HepG2 (cell line): Measurements from ENCODE around the gene KEL. TPM values are rescaled to one million over a fixed set of nuclear protein-coding genes. Genes with fewer than 3 reads are reported as not detected.

Experiments
- ATAC-seq: fragments of 200-7000 bp; cut with Tn5 transposase; 3 replicates; pipeline ENCODE4 v1.9.1; 2020; ENCODE audit warnings: mild to moderate bottlenecking, moderate library complexity
- BruUV-seq: library from RNA; stranded (reverse); fragments of 400-500 nt; replicated peaks from 2 replicates; lab custom pipeline; 2021; lab: Mats Ljungman, UMichigan
- CTCF ChIA-PET: fragments of 300-600 bp; formaldehyde crosslinking; extraction: SDS; loops from one replicate; lab custom pipeline; 2021; ENCODE audit warnings: low total read pairs, inconsistent platforms, low intra/inter-chr PET ratio; lab: Yijun Ruan, JAX
- POLR2A ChIA-PET: fragments of 350-600 bp; sonication (Branson Sonifier 250); formaldehyde crosslinking; loops from one replicate; lab custom pipeline; 2020; ENCODE audit warnings: antibody characterized with exemption, inconsistent platforms; lab: Yijun Ruan, JAX
- DNase-seq: peaks from one replicate; pipeline ENCODE4 v3.0.0-alpha.2; 2015; ENCODE audit warnings: low spot score
- FAIRE-seq: peaks from 3 replicates; lab custom pipeline; 2011; peaks lifted over from hg19 to GRCh38; lab: Jason Lieb, UNC
- H2AFZ ChIP-seq: one replicate; pipeline ENCODE4 v1.6.1; 2011; ENCODE audit warnings: low read length, inconsistent platforms
- H3K27ac ChIP-seq: fragments of 300-600 bp; 3 replicates; pipeline ENCODE4 v1.8.0; 2011; ENCODE audit warnings: mixed run types, mild to moderate bottlenecking, mixed read lengths, low read length, inconsistent platforms; ENCODE audit not compliant: insufficient read depth; ENCODE audit errors: extremely low read length
- H3K27me3 ChIP-seq, 2 experiments: fragments of 200-600 bp in 1 of 2; 2 replicates in 1 of 2; 3 replicates in 1 of 2; pipeline versions ENCODE4 v1.6.0 to v1.8.0; 2011; ENCODE audit warnings: low read length in 2 of 2, mild to moderate bottlenecking in 2 of 2, moderate library complexity in 2 of 2, inconsistent platforms in 1 of 2; ENCODE audit not compliant: insufficient read depth in 2 of 2, control insufficient read depth in 1 of 2
- H3K36me3 ChIP-seq, 2 experiments: fragments of 200-600 bp in 1 of 2; replicated peaks in 1 of 2; 2 replicates in 1 of 2; 3 replicates in 1 of 2; pipeline versions ENCODE4 v1.5.1 to v1.8.0; 2011; ENCODE audit warnings: low read length in 2 of 2, inconsistent platforms in 1 of 2; ENCODE audit not compliant: insufficient read depth in 2 of 2, control insufficient read depth in 1 of 2
- H3K4me1 ChIP-seq: 2 replicates; pipeline ENCODE4 v1.5.1; 2012; ENCODE audit warnings: low read length, inconsistent platforms; ENCODE audit not compliant: insufficient read depth
- H3K4me2 ChIP-seq: 2 replicates; pipeline ENCODE4 v1.6.0; 2011; ENCODE audit warnings: low read depth, low read length, inconsistent platforms
- H3K4me3 ChIP-seq, 3 experiments: fragments of 200-600 bp in 1 of 3; sonication (generic), shearing (Covaris generic) in 1 of 3; replicated peaks in 1 of 3; 2 replicates each; pipeline ENCODE4 v1.5.1; 2011 to 2016; ENCODE audit warnings: low read length in 3 of 3, inconsistent platforms in 2 of 3, low read depth in 2 of 3, mild to moderate bottlenecking in 2 of 3, control low read depth in 1 of 3, mixed read lengths in 1 of 3; ENCODE audit not compliant: insufficient read depth in 1 of 3
- H3K79me2 ChIP-seq: one replicate; pipeline ENCODE4 v1.6.1; 2011; ENCODE audit warnings: low read length, inconsistent platforms; ENCODE audit not compliant: insufficient read depth
- H3K9ac ChIP-seq: 2 replicates; pipeline ENCODE4 v1.6.0; 2011; ENCODE audit warnings: mild to moderate bottlenecking, low read depth, low read length, inconsistent platforms; ENCODE audit not compliant: insufficient read depth
- H3K9me3 ChIP-seq: 2 replicates; pipeline ENCODE4 v1.5.1; 2012; ENCODE audit warnings: mild to moderate bottlenecking, low read length
- H4K20me1 ChIP-seq: 2 replicates; pipeline ENCODE4 v1.6.0; 2011; ENCODE audit warnings: inconsistent platforms, mild to moderate bottlenecking, low read length, moderate library complexity; ENCODE audit not compliant: insufficient read depth
- AHR ChIP-seq: IDR thresholded peaks from 2 replicates; pipeline ENCODE4 v1.6.1; 2018; ENCODE audit warnings: missing genetic modification reagents, missing compliant biosample characterization
- ARID5B ChIP-seq: IDR thresholded peaks from 2 replicates; pipeline ENCODE4 v1.4.0; 2020; ENCODE audit warnings: mild to moderate bottlenecking, missing genetic modification reagents
- HNF4A ChIP-seq: sonication (generic); formaldehyde crosslinking; IDR thresholded peaks from 2 replicates; pipeline ENCODE4 v1.4.0; 2020; ENCODE audit warnings: missing genetic modification reagents
- HOXD1 ChIP-seq: sonication (generic); formaldehyde crosslinking; IDR thresholded peaks from 2 replicates; pipeline ENCODE4 v1.5.0; 2020; ENCODE audit warnings: missing genetic modification reagents
- KDM5A ChIP-seq: fragments of 200-600 bp; sonication (generic); IDR thresholded peaks from 2 replicates; pipeline ENCODE4 v1.7.0; 2018; ENCODE audit warnings: antibody characterized with exemption, mild to moderate bottlenecking, low read length, borderline replicate concordance
- MATR3 ChIP-seq: sonication (generic); formaldehyde crosslinking; IDR thresholded peaks from 2 replicates; pipeline ENCODE4 v1.4.0; 2020; ENCODE audit warnings: missing genetic modification reagents
- ONECUT2 ChIP-seq: sonication (generic); formaldehyde crosslinking; IDR thresholded peaks from 2 replicates; pipeline ENCODE4 v1.4.0; 2020; ENCODE audit warnings: missing genetic modification reagents
- SAP130 ChIP-seq: IDR thresholded peaks from 2 replicates; pipeline ENCODE4 v1.6.1; 2016; ENCODE audit warnings: low read depth
- TARDBP ChIP-seq: sonication (generic); formaldehyde crosslinking; IDR thresholded peaks from 2 replicates; pipeline ENCODE4 v1.8.0; 2022; ENCODE audit warnings: mild to moderate bottlenecking, missing genetic modification reagents
- YEATS4 ChIP-seq: sonication (generic); formaldehyde crosslinking; IDR thresholded peaks from 2 replicates; pipeline ENCODE4 v1.4.0; 2020; ENCODE audit warnings: missing genetic modification reagents, borderline replicate concordance
- ZBTB49 ChIP-seq: sonication (generic); formaldehyde crosslinking; IDR thresholded peaks from 2 replicates; pipeline ENCODE4 v1.4.0; 2020; ENCODE audit warnings: missing genetic modification reagents, borderline replicate concordance
- ZNF878 ChIP-seq: sonication (generic); formaldehyde crosslinking; IDR thresholded peaks from 2 replicates; pipeline ENCODE4 v1.8.1; 2023; ENCODE audit warnings: mild to moderate bottlenecking, missing genetic modification reagents, moderate library complexity
- ZSCAN5A ChIP-seq: sonication (generic); formaldehyde crosslinking; IDR thresholded peaks from 2 replicates; pipeline ENCODE4 v1.8.0; 2022; ENCODE audit warnings: mild to moderate bottlenecking, missing genetic modification reagents, borderline replicate concordance
- WGBS: methylation state at CpG from one replicate; pipeline ENCODE4 v1.1.6; 2017; ENCODE audit warnings: low lambda C conversion rate; 5-methylcytosine and 5-hydroxymethylcytosine counted together
- in situ Hi-C: cut with HindIII; loops from 2 replicates; pipeline ENCODE4 v1.10.0; 2017; ENCODE audit warnings: low pct_unique_long_range_greater_than_20kb; ENCODE audit not compliant: extremely low pct_ligation_motif_present
- intact Hi-C: fragments of 100-400 bp; cut with micrococcal nuclease; formaldehyde crosslinking; loops from one replicate; pipeline ENCODE4 v1.10.0; 2022; ENCODE audit not compliant: unreplicated experiment
- polyA plus RNA-seq, 8 experiments: library from polyadenylated mRNA; depleted of rRNA in 3 of 8; stranded (reverse) in 7 of 8; unstranded in 1 of 8; fragments of >200 nt; fragmentation: Illumina TruSeq in 4 of 8; extraction: Trizol in 4 of 8; gene quantifications; 2 replicates each; pipeline versions ENCODE4 v1.2.1 to v1.2.3, GENCODE V29; 2011 to 2016; ENCODE audit warnings: low read depth in 4 of 8, missing spikeins in 1 of 8, mixed read lengths in 1 of 8; ENCODE audit not compliant: insufficient read depth in 1 of 8
- total RNA-seq, 5 experiments: library from RNA; depleted of rRNA; stranded (reverse); fragments of >200 nt; fragmentation: Illumina TruSeq; extraction: Trizol; gene quantifications; 2 replicates each; pipeline ENCODE4 v1.2.3, GENCODE V29; 2016; ENCODE audit warnings: low read depth in 1 of 5

The KEL gene
- total and polyA plus RNA-seq, 2 of the 13 experiments (the other 11 are each of a cell fraction or from before 2014, with no cell fraction given): 0.03 TPM; not detected in 1

- TF ChIP-seq ARID5B (CRISPR knock-in tag): no peak
- no peak for TF ChIP-seq TARDBP (CRISPR knock-in tag)
- no peak for TF ChIP-seq ONECUT2
- TF ChIP-seq SAP130 (CRISPR knock-in tag): no peak
- no peak for TF ChIP-seq YEATS4 (CRISPR knock-in tag)
Measured at GRCh38 chr7:142927949-142928348, 34.2 kb downstream of the KEL start (continued).

GRCh38 chr7:142927085-142927745, 34.9 kb downstream of the KEL start:
- Histone ChIP-seq H3K4me2 (no peak overlapping the region), H3K36me3 (no peaks in the 10 kb centered on the region), H3K27me3 (no peaks in the 10 kb centered on the region), H3K9ac (no peak overlapping the region), H3K4me1 (no peaks in the 10 kb centered on the region), H3K79me2 (no peaks in the 10 kb centered on the region), H3K9me3 (no peaks in the 10 kb centered on the region), H2AFZ (no peak overlapping the region), H4K20me1 (no peaks in the 10 kb centered on the region), H3K4me3 (no peak overlapping the region), H3K27ac (no peak overlapping the region)
- ATAC-seq (no peak), FAIRE-seq (no peak), DNase-seq (no peak)
- CTCF ChIA-PET: no interaction called here
- POLR2A ChIA-PET: no interaction called here
- no TSS peak for BruUV-seq
- intact Hi-C loops (no loop called here), in situ Hi-C loops (no loop called here)
- WGBS: 20% methylated on average over 7 of the region's 7 CpGs
- no peak for TF ChIP-seq KDM5A
- TF ChIP-seq MATR3 (CRISPR knock-in tag): no peak
- TF ChIP-seq ZBTB49: no peak
- no peak for TF ChIP-seq HOXD1 (CRISPR knock-in tag)
- no peak for TF ChIP-seq ZSCAN5A (CRISPR knock-in tag)
- no peak for TF ChIP-seq ZNF878 (CRISPR knock-in tag)
- no peak for TF ChIP-seq AHR
- TF ChIP-seq HNF4A: no peak
